WTC11 (cell line): Measurements from ENCODE around the gene SVOPL.

Experiments used
- CREB1 ChIP-seq: sonication (generic); formaldehyde crosslinking; IDR thresholded peaks from 2 replicates; pipeline ENCODE4 v1.8.0; 2023; ENCODE audit warnings: mild to moderate bottlenecking, missing genetic modification reagents
- CREM ChIP-seq: sonication (generic); formaldehyde crosslinking; IDR thresholded peaks from 2 replicates; pipeline ENCODE4 v1.8.1; 2022; ENCODE audit warnings: mild to moderate bottlenecking, missing genetic modification reagents, moderate library complexity
- CTCF ChIP-seq: fragments of 200-600 bp; IDR thresholded peaks from 2 replicates; pipeline ENCODE4 v1.8.0; 2022; ENCODE audit warnings: antibody characterized with exemption
- E2F4 ChIP-seq: sonication (generic); formaldehyde crosslinking; IDR thresholded peaks from 2 replicates; pipeline ENCODE4 v1.8.1; 2022; ENCODE audit warnings: low read depth, mild to moderate bottlenecking, moderate library complexity, missing genetic modification reagents, borderline replicate concordance
- FOXJ3 ChIP-seq: sonication (generic); formaldehyde crosslinking; IDR thresholded peaks from 2 replicates; pipeline ENCODE4 v1.9.0; 2021; ENCODE audit warnings: missing genetic modification reagents, mild to moderate bottlenecking, borderline replicate concordance
- JUN ChIP-seq: sonication (generic); formaldehyde crosslinking; IDR thresholded peaks from 2 replicates; pipeline ENCODE4 v1.8.0; 2023; ENCODE audit warnings: mild to moderate bottlenecking, missing genetic modification reagents
- KAT7 ChIP-seq: sonication (generic); formaldehyde crosslinking; IDR thresholded peaks from 2 replicates; pipeline ENCODE4 v1.8.1; 2023; ENCODE audit warnings: missing genetic modification reagents, mild to moderate bottlenecking, borderline replicate concordance
- MYBL2 ChIP-seq: sonication (generic); formaldehyde crosslinking; IDR thresholded peaks from 2 replicates; pipeline ENCODE4 v1.8.1; 2023; ENCODE audit warnings: mild to moderate bottlenecking, moderate library complexity, missing genetic modification reagents
- ZNF232 ChIP-seq: sonication (generic); formaldehyde crosslinking; IDR thresholded peaks from 2 replicates; pipeline ENCODE4 v1.8.0; 2022; ENCODE audit warnings: mild to moderate bottlenecking, missing genetic modification reagents
- ZNF671 ChIP-seq: fragments of 250-450 bp; sonication (Bioruptor Pico); IDR thresholded peaks from 2 replicates; pipeline ENCODE4 v1.8.0; 2021; ENCODE audit warnings: mild to moderate bottlenecking
- TF ChIP-seq, protein P1 (sequence below): sonication (generic); formaldehyde crosslinking; IDR thresholded peaks from 2 replicates; pipeline ENCODE4 v1.8.0; 2023; ENCODE audit warnings: missing genetic modification reagents
- TF ChIP-seq, protein P2 (sequence below): sonication (generic); formaldehyde crosslinking; IDR thresholded peaks from 2 replicates; pipeline ENCODE4 v1.8.0; 2022; ENCODE audit warnings: mild to moderate bottlenecking, missing genetic modification reagents
- TF ChIP-seq, protein P3 (sequence below): sonication (generic); formaldehyde crosslinking; conservative IDR thresholded peaks from 2 replicates; pipeline ENCODE4 v1.8.1; 2022; ENCODE audit warnings: mild to moderate bottlenecking, missing genetic modification reagents
- TF ChIP-seq, protein P4 (sequence below): sonication (generic); formaldehyde crosslinking; IDR thresholded peaks from 2 replicates; pipeline ENCODE4 v1.8.1; 2022; ENCODE audit warnings: mild to moderate bottlenecking, missing genetic modification reagents, moderate library complexity, borderline replicate concordance

- TF ChIP-seq, protein P1, sequence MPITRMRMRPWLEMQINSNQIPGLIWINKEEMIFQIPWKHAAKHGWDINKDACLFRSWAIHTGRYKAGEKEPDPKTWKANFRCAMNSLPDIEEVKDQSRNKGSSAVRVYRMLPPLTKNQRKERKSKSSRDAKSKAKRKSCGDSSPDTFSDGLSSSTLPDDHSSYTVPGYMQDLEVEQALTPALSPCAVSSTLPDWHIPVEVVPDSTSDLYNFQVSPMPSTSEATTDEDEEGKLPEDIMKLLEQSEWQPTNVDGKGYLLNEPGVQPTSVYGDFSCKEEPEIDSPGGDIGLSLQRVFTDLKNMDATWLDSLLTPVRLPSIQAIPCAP (CRISPR knock-in tag), result no peak
- TF ChIP-seq CTCF (no peak), MYBL2 (CRISPR knock-in tag) (no peak), ZNF232 (CRISPR knock-in tag) (no peak), ZNF671 (CRISPR knock-in tag) (no peak), CREB1 (no peak), CREM (no peak), KAT7 (no peak), FOXJ3 (CRISPR knock-in tag) (no peak), E2F4 (CRISPR knock-in tag) (no peak), JUN (no peak)
- TF ChIP-seq, protein P2, sequence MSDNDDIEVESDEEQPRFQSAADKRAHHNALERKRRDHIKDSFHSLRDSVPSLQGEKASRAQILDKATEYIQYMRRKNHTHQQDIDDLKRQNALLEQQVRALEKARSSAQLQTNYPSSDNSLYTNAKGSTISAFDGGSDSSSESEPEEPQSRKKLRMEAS (CRISPR knock-in tag), result no peak
- TF ChIP-seq, protein P3, sequence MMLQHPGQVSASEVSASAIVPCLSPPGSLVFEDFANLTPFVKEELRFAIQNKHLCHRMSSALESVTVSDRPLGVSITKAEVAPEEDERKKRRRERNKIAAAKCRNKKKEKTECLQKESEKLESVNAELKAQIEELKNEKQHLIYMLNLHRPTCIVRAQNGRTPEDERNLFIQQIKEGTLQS (CRISPR knock-in tag), result no peak
- TF ChIP-seq, protein P4, sequence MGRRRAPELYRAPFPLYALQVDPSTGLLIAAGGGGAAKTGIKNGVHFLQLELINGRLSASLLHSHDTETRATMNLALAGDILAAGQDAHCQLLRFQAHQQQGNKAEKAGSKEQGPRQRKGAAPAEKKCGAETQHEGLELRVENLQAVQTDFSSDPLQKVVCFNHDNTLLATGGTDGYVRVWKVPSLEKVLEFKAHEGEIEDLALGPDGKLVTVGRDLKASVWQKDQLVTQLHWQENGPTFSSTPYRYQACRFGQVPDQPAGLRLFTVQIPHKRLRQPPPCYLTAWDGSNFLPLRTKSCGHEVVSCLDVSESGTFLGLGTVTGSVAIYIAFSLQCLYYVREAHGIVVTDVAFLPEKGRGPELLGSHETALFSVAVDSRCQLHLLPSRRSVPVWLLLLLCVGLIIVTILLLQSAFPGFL (CRISPR knock-in tag), result no peak
Observed at GRCh38 chr7:138554674-138555073, 146.5 kb downstream of the SVOPL start.
